EH (cell line): ENCODE data around the gene C1orf226.

ENCODE experiments used
- DNase-seq: peaks from one replicate; pipeline ENCODE4 v3.0.0-alpha.2; 2015; ENCODE audit warnings: low read depth

The C1orf226 gene

GRCh38 chr1:162365284-162366020 lies 16.1 kb upstream of the C1orf226 start:
- no peak for DNase-seq

- DNase-seq = no peak
These were observed 15.4 kb upstream of the C1orf226 start for GRCh38 chr1:162366149-162366548.

DNA sequence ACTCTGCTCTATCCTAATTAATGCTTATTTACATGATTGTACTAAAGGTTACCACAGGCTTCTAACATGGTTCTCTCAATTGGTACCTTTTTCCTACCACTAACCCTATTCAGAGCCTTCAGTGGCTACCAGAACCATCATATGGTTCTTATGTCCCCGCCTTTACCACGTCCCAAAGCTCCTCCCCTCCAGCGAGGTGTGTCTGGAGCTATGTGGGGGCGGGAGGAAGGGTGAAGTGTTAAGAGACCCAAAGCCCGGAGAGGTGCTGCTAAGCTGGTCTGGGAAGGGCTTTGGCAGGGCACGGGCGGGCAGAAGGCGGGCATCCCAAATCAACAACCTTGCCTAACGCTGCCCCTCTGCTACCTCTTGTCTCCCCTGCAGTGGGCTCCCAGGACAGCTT lies 14.9 kb upstream of the C1orf226 start:
- DNase-seq = peak; percentile 31

DNA sequence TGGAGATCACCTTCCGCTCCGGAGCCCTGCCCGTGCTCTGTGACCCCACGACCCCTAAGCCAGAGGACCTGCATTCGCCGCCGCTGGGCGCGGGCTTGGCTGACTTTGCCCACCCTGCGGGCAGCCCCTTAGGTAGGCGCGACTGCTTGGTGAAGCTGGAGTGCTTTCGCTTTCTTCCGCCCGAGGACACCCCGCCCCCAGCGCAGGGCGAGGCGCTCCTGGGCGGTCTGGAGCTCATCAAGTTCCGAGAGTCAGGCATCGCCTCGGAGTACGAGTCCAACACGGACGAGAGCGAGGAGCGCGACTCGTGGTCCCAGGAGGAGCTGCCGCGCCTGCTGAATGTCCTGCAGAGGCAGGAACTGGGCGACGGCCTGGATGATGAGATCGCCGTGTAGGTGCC lies 14.5 kb upstream of the C1orf226 start:
- DNase-seq = peak; percentile 59

DNA sequence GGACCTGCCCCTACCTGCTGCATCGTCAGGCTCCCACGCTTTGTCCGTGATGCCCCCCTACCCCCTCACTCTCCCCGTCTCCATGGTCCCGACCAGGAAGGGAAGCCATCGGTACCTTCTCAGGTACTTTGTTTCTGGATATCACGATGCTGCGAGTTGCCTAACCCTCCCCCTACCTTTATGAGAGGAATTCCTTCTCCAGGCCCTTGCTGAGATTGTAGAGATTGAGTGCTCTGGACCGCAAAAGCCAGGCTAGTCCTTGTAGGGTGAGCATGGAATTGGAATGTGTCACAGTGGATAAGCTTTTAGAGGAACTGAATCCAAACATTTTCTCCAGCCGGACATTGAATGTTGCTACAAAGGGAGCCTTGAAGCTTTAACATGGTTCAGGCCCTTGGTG lies 13.8 kb upstream of the C1orf226 start:
- no peak for DNase-seq

DNA sequence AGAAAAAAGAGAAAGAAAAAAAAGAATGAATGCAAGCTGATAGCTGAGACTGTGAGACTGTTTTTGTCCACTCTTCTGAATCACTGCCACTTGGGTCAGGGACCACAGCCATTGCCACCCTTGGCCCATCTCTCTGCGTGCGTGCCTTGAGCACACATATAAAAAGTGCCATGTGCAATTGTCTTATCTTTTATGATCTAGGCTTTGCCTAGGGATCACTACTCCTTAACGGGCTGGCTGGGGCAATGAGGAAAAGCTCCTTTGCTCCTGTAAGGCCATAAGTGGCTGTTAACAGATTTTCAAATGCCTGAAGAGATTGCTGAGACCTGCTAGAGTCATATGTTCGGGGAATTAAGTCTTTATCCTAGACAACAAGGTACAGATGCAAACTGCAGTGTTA lies 13.1 kb upstream of the C1orf226 start:
- no peak for DNase-seq

DNA sequence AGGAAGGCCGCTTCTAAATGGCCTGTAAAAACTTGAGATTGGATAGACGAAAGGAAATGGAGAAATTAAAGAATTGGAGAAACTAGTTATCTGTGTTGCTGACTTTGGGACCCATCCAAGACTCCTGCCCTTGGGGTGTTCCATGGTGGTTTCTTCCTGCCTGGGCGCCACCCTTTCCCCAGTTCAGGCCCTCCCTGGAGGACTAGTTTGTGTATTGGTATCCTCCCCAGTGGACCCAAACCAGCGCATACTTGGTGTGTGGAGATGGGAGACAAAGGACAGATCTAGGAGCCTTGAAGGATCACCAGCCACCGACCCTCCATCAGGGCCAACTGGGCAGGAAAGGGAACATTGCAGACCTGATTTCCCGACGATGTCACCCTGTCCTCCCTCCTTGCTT lies 12.0 kb upstream of the C1orf226 start:
- DNase-seq = no peak

- no peak for DNase-seq
These were observed 11.4 kb upstream of the C1orf226 start for GRCh38 chr1:162370161-162370560.

DNA sequence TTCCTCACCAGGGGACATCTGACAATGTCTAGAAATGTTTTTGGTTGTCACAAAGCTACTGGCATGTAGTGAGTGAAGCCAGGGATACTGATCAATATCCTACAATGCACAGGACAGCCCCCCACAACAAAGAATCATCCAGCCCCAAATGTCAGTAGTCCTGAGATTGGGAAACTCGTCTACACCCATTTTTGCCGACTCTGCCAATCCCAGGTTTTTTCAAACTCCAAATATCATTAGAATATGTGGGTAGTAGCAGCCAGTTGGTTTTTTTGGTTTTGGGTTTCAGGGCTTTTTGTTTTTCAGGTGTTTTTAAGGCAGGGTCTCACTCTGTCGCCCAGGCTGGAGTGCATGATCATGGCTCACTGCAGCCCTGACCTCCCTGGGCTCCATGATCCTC lies 10.8 kb upstream of the C1orf226 start:
- DNase-seq = no peak

- peak; percentile 76 for DNase-seq
These were observed 9.9 kb upstream of the C1orf226 start for GRCh38 chr1:162371611-162372010.

DNA sequence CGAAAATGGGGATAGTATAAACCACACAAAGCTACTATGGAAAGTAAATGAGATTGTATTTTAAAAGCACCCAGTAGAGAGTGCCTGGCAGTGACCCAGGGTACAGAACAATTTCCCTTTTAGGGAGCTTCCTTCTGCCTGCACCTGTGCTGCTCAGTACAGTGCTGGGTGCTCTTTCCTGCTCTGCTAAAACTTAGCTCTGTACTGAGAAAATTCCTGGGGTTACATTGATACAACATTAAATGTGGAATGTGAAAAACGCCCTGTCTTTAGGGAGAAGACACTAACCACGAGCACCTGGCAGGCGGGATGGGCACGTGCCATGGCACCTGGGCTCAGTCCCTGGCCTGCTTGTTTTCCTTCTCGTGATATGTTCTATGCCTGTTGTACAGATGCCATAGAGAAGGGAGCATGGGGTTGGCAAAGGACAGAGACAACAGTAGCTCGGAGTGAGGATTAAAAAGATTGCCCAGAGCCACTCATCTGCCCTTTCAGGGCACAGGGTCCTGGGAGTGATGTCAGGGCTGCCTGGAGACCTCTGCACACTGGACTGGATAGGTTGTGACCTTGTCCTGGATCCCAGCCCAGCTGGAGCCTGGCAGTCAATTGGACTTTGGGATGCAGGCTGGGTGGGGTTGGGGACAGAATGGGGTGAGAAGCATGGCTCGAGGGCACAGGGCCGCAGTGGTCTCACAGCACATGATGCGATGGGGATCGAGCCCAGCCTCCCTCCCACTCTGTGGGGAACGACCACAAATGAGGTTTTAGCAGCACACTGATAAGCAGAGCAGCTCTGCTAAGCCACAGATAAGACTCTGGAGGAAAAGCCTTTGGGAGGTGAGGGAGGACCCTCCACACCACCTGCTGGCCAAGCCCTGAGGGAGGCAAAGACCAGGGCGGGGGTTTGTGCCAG lies 9.1 kb upstream of the C1orf226 start:
- no peak for DNase-seq

DNA sequence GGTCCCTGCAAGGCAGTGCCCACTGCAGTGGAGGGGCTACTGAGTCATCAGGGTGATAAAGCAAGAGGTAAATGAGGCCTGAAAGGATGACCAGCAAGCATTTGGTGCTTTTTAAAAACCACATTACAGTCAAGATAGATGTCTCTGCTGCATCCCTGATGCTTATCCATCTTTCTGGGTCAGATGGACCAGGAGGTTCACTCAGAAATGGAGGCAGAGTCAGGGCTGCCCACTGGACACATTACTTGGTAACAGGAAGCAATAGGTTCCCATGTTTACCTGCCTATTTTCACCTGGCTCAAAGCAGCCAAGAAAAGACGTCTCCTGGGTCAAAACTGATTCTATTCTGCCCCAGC lies 8.5 kb upstream of the C1orf226 start:
- no peak for DNase-seq

- DNase-seq = peak; percentile 76
These were observed 7.8 kb upstream of the C1orf226 start for GRCh38 chr1:162373541-162374260.

- DNase-seq = no peak
These were observed 7.1 kb upstream of the C1orf226 start for GRCh38 chr1:162374406-162374805.

- no peak for DNase-seq
These were observed 6.1 kb upstream of the C1orf226 start for GRCh38 chr1:162375463-162375862.

GRCh38 chr1:162376691-162377090 lies 4.8 kb upstream of the C1orf226 start, which contains the start of gene SPATA46:
SPATA46 (minus strand) TSS chr1:162376854; CDS start chr1:162376790, 64 bp downstream.
- no peak for DNase-seq

DNA sequence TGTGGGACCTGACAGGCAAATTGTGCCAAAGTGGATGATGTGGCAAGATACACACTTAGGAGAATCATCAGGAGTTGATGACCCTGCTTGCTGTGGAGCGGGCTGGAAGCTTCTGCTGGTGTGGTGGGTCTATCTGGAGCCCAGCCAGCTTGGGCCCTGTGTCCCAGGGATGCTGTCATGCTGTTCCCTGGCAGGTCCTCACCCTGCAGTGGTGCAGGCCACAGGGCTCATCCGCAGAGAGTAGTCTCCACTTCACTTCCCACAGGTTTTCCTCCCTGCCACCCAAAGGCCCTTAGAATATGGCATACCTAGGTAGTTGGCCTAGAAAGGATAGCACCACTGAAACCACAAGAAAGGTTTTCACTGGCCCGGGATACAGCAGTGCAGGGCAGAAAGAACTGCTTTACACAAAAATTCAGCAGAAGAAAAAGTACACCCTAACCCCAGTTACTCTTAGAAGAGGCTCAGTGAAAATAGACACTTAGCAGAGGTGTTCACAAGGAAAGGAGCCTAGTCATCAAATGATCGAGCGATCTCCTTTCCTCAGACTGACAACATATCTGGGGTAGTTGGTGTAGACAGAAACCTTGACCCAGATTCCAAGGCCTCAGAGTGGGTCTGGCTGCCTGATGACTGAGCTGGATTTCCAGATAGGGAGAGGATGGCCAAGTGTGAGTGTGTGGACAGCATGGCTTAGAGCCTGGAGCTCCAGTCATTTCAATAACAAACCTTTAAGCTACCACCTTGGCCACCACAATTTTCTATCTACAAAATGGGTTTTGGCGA lies 1.3 kb upstream of the C1orf226 start:
- DNase-seq = no peak

GRCh38 chr1:162381941-162382750 lies 618 bp downstream of the C1orf226 start:
- DNase-seq = no peak

- DNase-seq = no peak
These were observed 1.6 kb downstream of the C1orf226 start for GRCh38 chr1:162383091-162383490.

- DNase-seq = no peak
These were observed 2.0 kb downstream of the C1orf226 start for GRCh38 chr1:162383516-162383915.

DNA sequence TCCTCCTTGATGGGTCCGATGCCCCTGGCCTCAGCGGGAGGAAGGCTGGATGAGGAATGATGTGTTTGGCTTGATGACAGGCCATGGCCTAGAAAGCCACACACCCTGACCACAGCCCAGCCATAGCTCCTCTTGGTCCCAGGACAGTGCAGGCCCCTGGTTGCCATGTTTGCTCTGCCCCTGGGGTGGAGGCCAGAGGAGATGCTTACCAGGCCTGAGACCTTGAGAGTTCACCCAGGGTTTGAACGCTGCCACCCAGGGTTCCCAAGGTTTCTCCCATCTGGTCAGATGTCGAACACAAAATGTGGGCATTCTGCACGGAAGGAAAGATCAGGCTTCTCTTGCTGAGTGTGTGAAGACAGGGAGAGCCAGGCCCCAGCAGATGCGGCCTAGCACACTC lies 2.6 kb downstream of the C1orf226 start:
- DNase-seq = no peak
